GM18502 (cell line): ENCODE data around the gene DCT.

Experiments used
- ATAC-seq: cut with Tn5 transposase; IDR thresholded peaks from one replicate; pipeline ENCODE4 v1.9.1; 2021; ENCODE audit warnings: mild to moderate bottlenecking; ENCODE audit not compliant: unreplicated experiment, poor library complexity

DCT gene

DNA sequence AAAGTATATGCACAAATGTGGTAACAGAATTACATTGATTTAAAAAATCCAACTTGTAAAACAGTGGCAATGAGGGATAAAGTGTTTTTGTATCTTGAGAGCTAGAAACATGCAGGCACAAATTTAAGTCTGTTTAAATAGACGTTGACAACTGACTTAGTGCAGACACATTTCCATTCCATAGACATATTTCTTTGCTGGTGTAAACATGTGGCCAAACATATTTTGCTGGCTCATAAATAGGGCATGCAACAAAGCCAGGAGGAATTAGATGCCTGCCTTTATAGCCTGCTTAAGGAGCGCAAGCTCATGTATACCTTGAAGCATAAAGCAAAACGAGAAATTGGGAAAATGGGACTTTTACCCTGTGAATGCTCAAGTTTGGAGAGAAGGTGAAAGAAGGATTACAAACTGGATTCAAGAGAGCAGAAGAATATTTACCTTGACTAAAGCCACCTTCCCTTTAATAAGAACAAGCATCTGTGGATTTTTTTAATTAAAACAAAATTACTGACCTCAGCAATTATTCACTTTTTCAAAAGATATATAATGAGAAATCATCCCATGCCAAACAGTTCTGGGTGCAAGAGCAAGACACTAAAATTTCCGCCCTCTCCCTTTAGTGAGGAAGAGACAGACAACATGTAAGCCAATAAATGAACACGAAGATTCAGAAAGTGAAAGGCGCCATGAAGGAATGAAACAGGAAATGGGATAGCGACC lies 71.0 kb downstream of the DCT start:
- ATAC-seq: no peak

DNA sequence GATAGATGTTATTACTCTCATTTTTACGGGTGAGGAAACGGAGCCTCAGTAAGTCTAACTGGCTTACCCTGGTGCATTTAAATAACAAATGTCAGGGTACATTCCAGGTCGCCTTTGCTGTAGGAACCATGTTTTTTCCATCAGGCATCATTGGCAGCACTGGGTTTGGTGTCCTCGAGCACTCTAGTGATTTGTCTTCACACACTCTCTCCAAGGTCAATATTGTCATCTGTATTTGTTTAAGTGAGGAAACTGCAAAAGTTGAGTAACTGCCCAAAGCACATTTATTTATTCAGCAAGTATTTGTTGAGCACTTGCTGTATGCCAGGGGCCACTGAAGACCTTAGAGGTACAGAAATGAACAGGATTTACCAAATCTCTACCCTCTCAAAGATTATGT lies 78.6 kb downstream of the DCT start:
- ATAC-seq: no peak

DNA sequence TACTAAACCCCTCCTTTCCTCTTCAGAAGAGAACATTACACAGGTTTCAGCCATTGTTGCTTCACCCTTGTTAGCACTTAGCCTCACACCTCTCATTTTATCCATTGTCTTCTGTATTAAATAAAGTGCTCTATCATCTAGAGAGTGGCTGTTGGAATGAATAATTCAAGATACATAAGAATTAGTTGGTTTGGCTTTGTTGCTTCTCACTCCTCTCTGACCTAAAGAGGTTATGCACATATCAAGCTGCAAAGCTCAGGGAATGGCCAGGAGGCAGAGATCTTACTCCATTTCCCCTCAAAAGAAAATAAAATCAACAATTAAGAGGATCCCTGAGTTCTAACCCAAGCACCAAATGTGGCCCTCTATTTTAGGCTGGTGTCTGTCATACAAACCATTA lies 79.7 kb downstream of the DCT start:
- ATAC-seq: no peak

DNA sequence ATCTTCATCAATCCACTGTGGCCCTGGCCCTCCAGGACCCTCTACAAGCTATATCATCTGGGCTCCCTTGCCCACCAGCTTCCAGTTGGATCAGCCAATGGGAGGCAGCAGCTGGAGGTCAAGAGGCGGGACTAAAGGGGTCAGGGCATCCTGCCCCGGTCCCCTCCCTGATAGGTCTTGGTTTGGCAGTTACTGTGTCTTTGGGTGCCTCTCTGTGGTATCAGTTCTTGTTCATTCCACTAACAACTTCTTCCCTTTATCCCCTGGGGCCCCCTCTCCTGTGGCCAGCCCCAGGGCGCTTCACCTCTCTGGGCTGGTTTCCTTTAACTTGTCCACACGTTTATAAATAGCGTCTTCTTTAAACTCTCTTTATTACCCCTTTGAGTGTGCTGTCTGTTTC lies 83.6 kb downstream of the DCT start:
- no peak for ATAC-seq

DNA sequence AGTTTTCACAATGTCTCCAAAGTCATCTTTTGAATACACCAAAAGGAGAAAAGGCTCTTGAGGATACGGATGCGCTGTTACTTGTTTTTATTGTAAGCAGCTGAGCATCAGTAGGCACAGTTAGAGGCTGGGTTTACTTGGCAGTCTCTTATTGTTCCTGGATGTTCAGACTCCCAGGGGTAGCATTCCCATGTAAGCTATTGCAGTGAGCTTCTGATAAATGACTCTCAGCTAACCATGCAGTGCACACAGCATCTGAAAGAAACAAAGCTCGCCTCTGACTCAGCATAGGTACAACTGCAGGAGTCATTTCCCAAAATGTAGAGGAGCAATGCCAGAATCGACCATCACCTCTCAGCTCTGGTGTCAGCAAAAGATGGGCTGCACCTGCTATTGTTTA lies 84.8 kb downstream of the DCT start:
- no peak for ATAC-seq

DNA sequence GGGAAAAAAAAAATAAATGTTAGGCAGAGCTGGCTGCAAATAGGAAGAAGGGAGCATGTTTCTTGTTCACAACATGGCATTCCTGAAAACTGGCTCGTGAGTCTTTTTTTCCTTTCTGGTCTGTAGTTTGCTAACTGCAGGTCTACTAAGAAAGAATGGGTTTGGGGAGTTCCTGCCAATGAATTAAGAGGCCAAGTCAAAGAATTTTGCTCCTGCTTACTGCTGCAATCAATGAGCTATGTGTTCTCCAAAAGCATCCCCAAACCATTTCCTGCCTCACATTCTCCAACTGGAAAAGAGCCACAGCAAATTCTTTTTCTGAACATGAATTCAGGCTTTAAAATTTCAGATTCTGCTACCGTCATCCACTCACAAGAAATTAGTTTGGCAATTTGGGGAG lies 88.6 kb downstream of the DCT start:
- ATAC-seq: no peak

DNA sequence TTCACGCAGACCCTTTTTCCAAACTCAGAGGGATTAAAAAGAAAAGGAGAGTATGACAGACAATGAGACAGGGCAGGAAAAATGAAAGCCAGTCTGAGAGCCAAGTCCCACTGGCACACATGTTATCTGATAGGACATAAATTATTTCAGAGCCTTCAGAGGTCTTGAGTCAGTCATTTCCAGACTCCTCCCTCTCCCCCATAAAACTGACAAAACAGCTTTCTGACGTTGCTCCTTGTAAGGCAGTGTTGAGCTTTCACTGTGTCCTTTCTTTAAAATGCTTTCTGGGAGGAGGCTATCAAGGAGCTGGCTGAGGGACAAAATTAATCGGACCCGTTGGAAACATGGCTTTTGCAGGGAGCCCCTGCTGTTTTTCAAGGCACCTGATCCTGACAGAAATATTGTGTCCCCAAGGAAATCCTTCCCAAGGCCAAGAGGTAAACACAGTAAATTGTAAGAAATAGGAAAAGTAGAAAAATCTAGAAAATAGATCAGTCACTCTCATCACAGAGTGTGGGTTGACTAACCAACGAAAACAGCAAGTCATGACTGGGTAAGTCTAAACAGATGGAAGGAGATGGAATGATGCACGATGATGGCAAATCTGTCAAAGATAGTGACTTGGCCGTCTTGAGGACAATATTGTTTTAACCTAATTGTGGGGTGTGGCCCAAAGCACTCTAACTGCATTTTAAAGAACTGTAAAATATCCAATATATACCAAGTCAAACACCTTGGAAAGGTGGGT lies 89.7 kb downstream of the DCT start:
- ATAC-seq: no peak

DNA sequence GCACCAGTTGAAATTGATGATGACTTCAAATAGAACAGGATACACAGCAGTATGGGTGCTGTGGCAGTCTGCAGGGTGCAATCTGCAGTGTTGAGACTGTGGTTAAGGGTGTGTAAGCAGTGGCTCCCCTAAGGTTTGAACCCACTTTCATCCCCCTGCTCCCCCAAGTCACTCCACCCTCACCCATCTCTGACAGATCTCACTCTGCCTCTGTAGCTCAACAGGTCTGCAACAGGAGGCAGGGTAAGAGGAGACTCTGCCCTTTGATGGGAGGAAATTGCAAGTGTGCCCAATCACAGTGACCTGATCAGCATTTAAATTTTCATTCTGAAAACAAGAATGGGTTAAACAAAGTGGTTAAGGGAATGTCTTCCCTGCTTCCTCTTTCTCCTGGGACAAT lies 92.4 kb downstream of the DCT start:
- no peak for ATAC-seq
